CD14-positive monocyte (primary cell): ENCODE measurements around the gene PDE4D. TPM values are rescaled to one million over a fixed set of nuclear protein-coding genes. Genes with fewer than 3 reads are reported as not detected.

Experiments
- DNase-seq, 3 donors: peaks; one replicate each; pipeline ENCODE4 v3.0.0-alpha.2; 2011 to 2022
- H2AFZ ChIP-seq: 2 replicates; pipeline ENCODE4 v1.6.0; 2012; ENCODE audit warnings: mild to moderate bottlenecking, low read depth, low read length, inconsistent platforms; ENCODE audit not compliant: insufficient read depth, poor library complexity, severe bottlenecking
- H3K27ac ChIP-seq, 2 donors: 1 replicate in 1 of 2; 2 replicates in 1 of 2; pipeline ENCODE4 v1.5.1; 2012 to 2013; ENCODE audit warnings: low read length in 2 of 2, control low read depth in 1 of 2, inconsistent platforms in 1 of 2, low read depth in 1 of 2, mild to moderate bottlenecking in 1 of 2
- H3K27me3 ChIP-seq, 2 donors: one replicate each; pipeline versions ENCODE4 v1.6.0 to v1.6.1; 2011 to 2013; ENCODE audit warnings: low read length in 2 of 2; ENCODE audit not compliant: control insufficient read depth in 2 of 2, insufficient read depth in 2 of 2
- H3K36me3 ChIP-seq, 2 donors: replicated peaks in 1 of 2; 1 replicate in 1 of 2; 2 replicates in 1 of 2; pipeline versions ENCODE4 v1.5.1 to v1.6.1; 2012 to 2013; ENCODE audit warnings: low read length in 2 of 2, control low read depth in 1 of 2, inconsistent platforms in 1 of 2, mild to moderate bottlenecking in 1 of 2; ENCODE audit not compliant: insufficient read depth in 2 of 2, control insufficient read depth in 1 of 2
- H3K4me1 ChIP-seq, 2 donors: 1 replicate in 1 of 2; 2 replicates in 1 of 2; pipeline versions ENCODE4 v1.5.1 to v1.6.1; 2012 to 2013; ENCODE audit warnings: low read length in 2 of 2, control low read depth in 1 of 2, inconsistent platforms in 1 of 2, mild to moderate bottlenecking in 1 of 2, moderate library complexity in 1 of 2; ENCODE audit not compliant: insufficient read depth in 2 of 2, control insufficient read depth in 1 of 2
- H3K4me2 ChIP-seq: replicated peaks from 2 replicates; pipeline ENCODE3; 2012; ENCODE audit warnings: low read length, moderate library complexity, mild to moderate bottlenecking; ENCODE audit not compliant: poor library complexity, severe bottlenecking; ENCODE audit errors: extremely low read depth
- H3K4me3 ChIP-seq, 3 experiments: fragments of 200-600 bp in 1 of 3; sonication (generic) in 1 of 3; replicated peaks in 1 of 3; 1 replicate in 2 of 3; 2 replicates in 1 of 3; pipeline ENCODE4 v1.5.1; 2011 to 2013; ENCODE audit warnings: low read length in 3 of 3, mild to moderate bottlenecking in 3 of 3, control low read depth in 2 of 3, low read depth in 2 of 3, inconsistent platforms in 1 of 3, moderate library complexity in 1 of 3
- H3K79me2 ChIP-seq: 2 replicates; pipeline ENCODE4 v1.6.0; 2012; ENCODE audit warnings: mild to moderate bottlenecking, control low read depth, inconsistent platforms, low read length, moderate library complexity; ENCODE audit not compliant: insufficient read depth
- H3K9ac ChIP-seq: 2 replicates; pipeline ENCODE4 v1.6.0; 2017; ENCODE audit warnings: low read length, mild to moderate bottlenecking; ENCODE audit not compliant: insufficient read depth, poor library complexity, severe bottlenecking
- H3K9me3 ChIP-seq, 2 donors: replicated peaks in 1 of 2; 1 replicate in 1 of 2; 2 replicates in 1 of 2; pipeline versions ENCODE4 v1.5.1 to v1.6.1; 2012 to 2013; ENCODE audit warnings: low read length in 2 of 2, control low read depth in 1 of 2; ENCODE audit not compliant: control insufficient read depth in 1 of 2, insufficient read depth in 1 of 2
- H4K20me1 ChIP-seq: 2 replicates; pipeline ENCODE4 v1.6.0; 2012; ENCODE audit warnings: mild to moderate bottlenecking, low read length, control low read depth, moderate library complexity; ENCODE audit not compliant: insufficient read depth
- H3K27ac Mint-ChIP-seq, 7 donors: one replicate each; pipeline ENCODE4 v1.8.0; 2020; ENCODE audit warnings: mild to moderate bottlenecking in 7 of 7, mixed read lengths in 7 of 7, moderate library complexity in 6 of 7, inconsistent platforms in 2 of 7
- H3K27me3 Mint-ChIP-seq, 3 donors: one replicate each; pipeline ENCODE4 v1.8.0; 2021 to 2022; ENCODE audit warnings: low read depth in 3 of 3, mild to moderate bottlenecking in 3 of 3, mixed read lengths in 3 of 3, moderate library complexity in 3 of 3, inconsistent platforms in 1 of 3
- H3K36me3 Mint-ChIP-seq, 2 donors: one replicate each; pipeline ENCODE4 v1.8.0; 2020; ENCODE audit warnings: mixed read lengths in 2 of 2, inconsistent platforms in 1 of 2, mild to moderate bottlenecking in 1 of 2
- H3K4me1 Mint-ChIP-seq: one replicate; pipeline ENCODE4 v1.8.0; 2020; ENCODE audit warnings: mild to moderate bottlenecking, mixed read lengths
- H3K4me3 Mint-ChIP-seq, 2 donors: one replicate each; pipeline ENCODE4 v1.8.0; 2020; ENCODE audit warnings: mild to moderate bottlenecking in 2 of 2, mixed read lengths in 2 of 2, moderate library complexity in 1 of 2
- H3K9me3 Mint-ChIP-seq, 7 donors: one replicate each; pipeline ENCODE4 v1.8.0; 2020 to 2022; ENCODE audit warnings: mixed read lengths in 7 of 7, mild to moderate bottlenecking in 6 of 7, moderate library complexity in 6 of 7, inconsistent platforms in 2 of 7
- WGBS: methylation state at CpG from one replicate; pipeline ENCODE4 v1.1.5; 2013; ENCODE audit warnings: missing lambda C conversion rate; ENCODE audit not compliant: insufficient coverage; 5-methylcytosine and 5-hydroxymethylcytosine counted together
- intact Hi-C, 2 donors: fragments of 100-400 bp; cut with micrococcal nuclease; formaldehyde crosslinking; loops; one replicate each; pipeline versions ENCODE4 v1.15.0 to v1.15.1; 2023
- polyA plus RNA-seq, 3 donors: library from polyadenylated mRNA; depleted of rRNA in 1 of 3; unstranded in 2 of 3; stranded (reverse) in 1 of 3; fragments of 300-500 nt in 2 of 3; fragments of >200 nt in 1 of 3; fragmentation: Illumina TruSeq in 2 of 3; gene quantifications; 1 replicate in 2 of 3; 2 replicates in 1 of 3; pipeline ENCODE4 v1.2.3, GENCODE V29; 2012 to 2021
- TF ChIP-seq, protein P1 (sequence below): fragments of 200-600 bp; IDR thresholded peaks from one replicate; pipeline ENCODE4 v1.8.0; 2022; ENCODE audit warnings: antibody characterized with exemption, mild to moderate bottlenecking

PDE4D gene
- polyA plus RNA-seq, 3 donors, result 1.9 to 3.4 (median 2.8) TPM

DNA sequence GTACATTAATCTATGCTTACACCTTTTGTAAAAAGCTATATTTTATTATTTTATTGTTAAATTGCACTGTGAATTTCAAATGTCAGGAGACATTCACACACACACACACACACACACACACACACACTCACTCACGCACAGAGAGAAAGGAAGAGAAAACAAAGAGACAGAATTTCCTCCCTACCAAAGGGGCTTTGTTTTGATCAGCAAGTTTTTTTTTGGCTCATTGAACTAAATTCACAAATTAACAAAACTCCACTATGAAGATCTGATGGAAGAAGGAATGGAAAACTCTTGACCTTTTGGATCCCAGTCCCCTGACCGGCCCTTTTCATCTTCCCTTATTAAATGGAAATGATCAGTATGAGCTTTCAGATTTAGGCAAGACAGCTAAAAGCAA, 161.2 kb downstream of the PDE4D start:
- DNase-seq, result no peak
- H3K9me3 ChIP-seq, result no peaks in the 10 kb centered on the region
- no peaks in the 10 kb centered on the region for H3K9me3 Mint-ChIP-seq
- no peaks in the 10 kb centered on the region for H3K36me3 ChIP-seq
- TF ChIP-seq, protein P1, sequence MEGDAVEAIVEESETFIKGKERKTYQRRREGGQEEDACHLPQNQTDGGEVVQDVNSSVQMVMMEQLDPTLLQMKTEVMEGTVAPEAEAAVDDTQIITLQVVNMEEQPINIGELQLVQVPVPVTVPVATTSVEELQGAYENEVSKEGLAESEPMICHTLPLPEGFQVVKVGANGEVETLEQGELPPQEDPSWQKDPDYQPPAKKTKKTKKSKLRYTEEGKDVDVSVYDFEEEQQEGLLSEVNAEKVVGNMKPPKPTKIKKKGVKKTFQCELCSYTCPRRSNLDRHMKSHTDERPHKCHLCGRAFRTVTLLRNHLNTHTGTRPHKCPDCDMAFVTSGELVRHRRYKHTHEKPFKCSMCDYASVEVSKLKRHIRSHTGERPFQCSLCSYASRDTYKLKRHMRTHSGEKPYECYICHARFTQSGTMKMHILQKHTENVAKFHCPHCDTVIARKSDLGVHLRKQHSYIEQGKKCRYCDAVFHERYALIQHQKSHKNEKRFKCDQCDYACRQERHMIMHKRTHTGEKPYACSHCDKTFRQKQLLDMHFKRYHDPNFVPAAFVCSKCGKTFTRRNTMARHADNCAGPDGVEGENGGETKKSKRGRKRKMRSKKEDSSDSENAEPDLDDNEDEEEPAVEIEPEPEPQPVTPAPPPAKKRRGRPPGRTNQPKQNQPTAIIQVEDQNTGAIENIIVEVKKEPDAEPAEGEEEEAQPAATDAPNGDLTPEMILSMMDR, result no peak
- no peak overlapping the region for H2AFZ ChIP-seq
- no peaks in the 10 kb centered on the region for H3K4me1 Mint-ChIP-seq
- H3K4me1 ChIP-seq, result no peaks in the 10 kb centered on the region
- H3K27me3 Mint-ChIP-seq, result peaks cover 0 to 2% (median 1%) of the 10 kb centered on the region in 3 donors
- H3K4me3 ChIP-seq, result no peak overlapping the region
- no peak overlapping the region for H3K9ac ChIP-seq
- H3K4me2 ChIP-seq, result no peak overlapping the region
- peaks cover 0 to 4% of the 10 kb centered on the region in 2 donors for H3K36me3 Mint-ChIP-seq
- H3K27me3 ChIP-seq, result no peaks in the 10 kb centered on the region
- H3K27ac Mint-ChIP-seq, result no peak overlapping the region
- no peak overlapping the region for H3K4me3 Mint-ChIP-seq
- intact Hi-C loops, result no loop called here
- H3K27ac ChIP-seq, result no peak overlapping the region
- H4K20me1 ChIP-seq, result no peaks in the 10 kb centered on the region
- no peaks in the 10 kb centered on the region for H3K79me2 ChIP-seq
- WGBS, result no CpG with 5 or more reads among the region's 2 CpGs

DNA sequence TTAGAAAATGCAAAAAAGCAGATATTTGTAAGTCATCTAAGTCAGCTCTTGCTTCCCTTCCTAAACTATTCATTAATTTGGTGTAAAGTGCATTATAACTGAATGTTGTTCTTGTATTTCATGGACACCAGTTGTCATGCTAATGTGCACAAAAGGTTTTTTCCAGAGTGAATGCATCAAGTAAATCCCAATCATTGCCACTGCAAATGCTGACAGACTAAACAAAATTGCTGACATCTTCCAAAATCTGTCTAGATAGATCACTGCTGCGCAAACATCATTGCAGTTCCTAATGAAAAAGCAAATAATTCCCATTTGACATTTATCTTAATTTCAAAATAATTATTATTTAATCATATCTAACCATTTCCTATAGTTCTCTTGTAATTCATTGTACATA, 161.7 kb downstream of the PDE4D start:
- H3K4me3 ChIP-seq, result no peak overlapping the region
- no CpG with 5 or more reads among the region's 1 CpG for WGBS
- H3K27me3 ChIP-seq, result no peaks in the 10 kb centered on the region
- H3K9me3 Mint-ChIP-seq, result no peaks in the 10 kb centered on the region
- no peaks in the 10 kb centered on the region for H3K79me2 ChIP-seq
- H3K4me1 ChIP-seq, result no peaks in the 10 kb centered on the region
- no peak overlapping the region for H3K27ac ChIP-seq
- H3K4me2 ChIP-seq, result no peak overlapping the region
- peaks cover 0 to 2% (median 1%) of the 10 kb centered on the region in 3 donors for H3K27me3 Mint-ChIP-seq
- intact Hi-C loops, result no loop called here
- H3K27ac Mint-ChIP-seq, result no peak overlapping the region
- H3K4me1 Mint-ChIP-seq, result no peaks in the 10 kb centered on the region
- no peak overlapping the region for H3K9ac ChIP-seq
- DNase-seq, result no peak
- H3K9me3 ChIP-seq, result no peaks in the 10 kb centered on the region
- H2AFZ ChIP-seq, result no peak overlapping the region
- H3K4me3 Mint-ChIP-seq, result no peak overlapping the region
- H4K20me1 ChIP-seq, result no peaks in the 10 kb centered on the region
- TF ChIP-seq, protein P1, result no peak
- H3K36me3 ChIP-seq, result no peaks in the 10 kb centered on the region
- H3K36me3 Mint-ChIP-seq, result peaks cover 0 to 4% of the 10 kb centered on the region in 2 donors
